Measurements from ENCODE around the gene FRRS1.

FRRS1 gene

GRCh38 chr1:99782920-99783319 lies 16.5 kb upstream of the FRRS1 start:
- TF ChIP-seq CTCF (IDR thresholded peaks at IDR 0.05; ENCODE audit: borderline replicate concordance, extremely low read depth, low read length, poor library complexity, severe bottlenecking) (no peak), EZH2 (IDR thresholded peaks at IDR 0.05; ENCODE audit: borderline replicate concordance, low read depth, low read length, severe bottlenecking) (no peak)
- H3K79me2 ChIP-seq (ENCODE audit: insufficient read depth, low read length) = no peaks in the 10 kb centered on the region
- H3K36me3 ChIP-seq (ENCODE audit: insufficient read depth, low read length) = no peaks in the 10 kb centered on the region
- DNase-seq (no peak), ATAC-seq (ENCODE audit: insufficient read depth, low read depth) (no peak)
- no peak overlapping the region for H3K27ac ChIP-seq (ENCODE audit: low read length)
- H3K27me3 ChIP-seq (ENCODE audit: insufficient read depth, low read length, poor library complexity) = no peaks in the 10 kb centered on the region
- H3K4me3 ChIP-seq (ENCODE audit: low read depth in 1 of 2, low read length in 2 of 2) = no peak overlapping the region
- no peak overlapping the region for H3K9ac ChIP-seq (ENCODE audit: low read depth, low read length)
- H3K4me2 ChIP-seq (ENCODE audit: insufficient read depth, low read length) = no peak overlapping the region
- H3K9me3 ChIP-seq (ENCODE audit: insufficient read depth, low read length, severe bottlenecking) = no peaks in the 10 kb centered on the region
- H4K20me1 ChIP-seq (ENCODE audit: insufficient read depth, low read length) = no peaks in the 10 kb centered on the region
- peaks cover 31% of the 10 kb centered on the region for H3K4me1 ChIP-seq (ENCODE audit: insufficient read depth, low read length)
- no peak overlapping the region for H2AFZ ChIP-seq (ENCODE audit: low read depth, low read length)

- Histone ChIP-seq H3K79me2 (ENCODE audit: insufficient read depth, low read length) (no peaks in the 10 kb centered on the region), H3K4me2 (ENCODE audit: insufficient read depth, low read length) (no peak overlapping the region), H3K27me3 (ENCODE audit: insufficient read depth, low read length, poor library complexity) (no peaks in the 10 kb centered on the region), H3K4me3 (ENCODE audit: low read depth in 1 of 2, low read length in 2 of 2) (no peak overlapping the region), H3K9ac (ENCODE audit: low read depth, low read length) (no peak overlapping the region), H3K9me3 (ENCODE audit: insufficient read depth, low read length, severe bottlenecking) (no peaks in the 10 kb centered on the region), H3K36me3 (ENCODE audit: insufficient read depth, low read length) (no peaks in the 10 kb centered on the region), H2AFZ (ENCODE audit: low read depth, low read length) (no peak overlapping the region), H3K27ac (ENCODE audit: low read length) (no peak overlapping the region), H4K20me1 (ENCODE audit: insufficient read depth, low read length) (no peaks in the 10 kb centered on the region), H3K4me1 (ENCODE audit: insufficient read depth, low read length) (peaks cover 31% of the 10 kb centered on the region)
- TF ChIP-seq EZH2 (IDR thresholded peaks at IDR 0.05; ENCODE audit: borderline replicate concordance, low read depth, low read length, severe bottlenecking) (no peak), CTCF (IDR thresholded peaks at IDR 0.05; ENCODE audit: borderline replicate concordance, extremely low read depth, low read length, poor library complexity, severe bottlenecking) (no peak)
- DNase-seq = no peak
- ATAC-seq (ENCODE audit: insufficient read depth, low read depth) = no peak
Observed at GRCh38 chr1:99782397-99782796, 16.0 kb upstream of the FRRS1 start.

GRCh38 chr1:99781798-99782197 lies 15.4 kb upstream of the FRRS1 start:
- H3K27ac ChIP-seq (ENCODE audit: low read length) = no peak overlapping the region
- no peak for ATAC-seq (ENCODE audit: insufficient read depth, low read depth)
- DNase-seq = no peak
- H3K79me2 ChIP-seq (ENCODE audit: insufficient read depth, low read length) = no peaks in the 10 kb centered on the region
- H4K20me1 ChIP-seq (ENCODE audit: insufficient read depth, low read length) = no peaks in the 10 kb centered on the region
- H3K4me2 ChIP-seq (ENCODE audit: insufficient read depth, low read length) = no peak overlapping the region
- H3K9me3 ChIP-seq (ENCODE audit: insufficient read depth, low read length, severe bottlenecking) = no peaks in the 10 kb centered on the region
- no peak overlapping the region for H2AFZ ChIP-seq (ENCODE audit: low read depth, low read length)
- no peak overlapping the region for H3K9ac ChIP-seq (ENCODE audit: low read depth, low read length)
- no peak for TF ChIP-seq EZH2 (IDR thresholded peaks at IDR 0.05; ENCODE audit: borderline replicate concordance, low read depth, low read length, severe bottlenecking)
- TF ChIP-seq CTCF (IDR thresholded peaks at IDR 0.05; ENCODE audit: borderline replicate concordance, extremely low read depth, low read length, poor library complexity, severe bottlenecking) = no peak
- no peak overlapping the region for H3K4me3 ChIP-seq (ENCODE audit: low read depth in 1 of 2, low read length in 2 of 2)
- no peaks in the 10 kb centered on the region for H3K36me3 ChIP-seq (ENCODE audit: insufficient read depth, low read length)
- H3K27me3 ChIP-seq (ENCODE audit: insufficient read depth, low read length, poor library complexity) = no peaks in the 10 kb centered on the region
- peaks cover 28% of the 10 kb centered on the region for H3K4me1 ChIP-seq (ENCODE audit: insufficient read depth, low read length)

- H3K9me3 ChIP-seq (ENCODE audit: insufficient read depth, low read length, severe bottlenecking) = no peaks in the 10 kb centered on the region
- DNase-seq (no peak), ATAC-seq (ENCODE audit: insufficient read depth, low read depth) (no peak)
- no peak overlapping the region for H3K4me3 ChIP-seq (ENCODE audit: low read depth in 1 of 2, low read length in 2 of 2)
- no peak overlapping the region for H3K4me2 ChIP-seq (ENCODE audit: insufficient read depth, low read length)
- H2AFZ ChIP-seq (ENCODE audit: low read depth, low read length) = no peak overlapping the region
- TF ChIP-seq EZH2 (IDR thresholded peaks at IDR 0.05; ENCODE audit: borderline replicate concordance, low read depth, low read length, severe bottlenecking) = no peak
- H3K36me3 ChIP-seq (ENCODE audit: insufficient read depth, low read length) = no peaks in the 10 kb centered on the region
- H3K9ac ChIP-seq (ENCODE audit: low read depth, low read length) = no peak overlapping the region
- H3K79me2 ChIP-seq (ENCODE audit: insufficient read depth, low read length) = no peaks in the 10 kb centered on the region
- no peaks in the 10 kb centered on the region for H3K27me3 ChIP-seq (ENCODE audit: insufficient read depth, low read length, poor library complexity)
- no peak overlapping the region for H3K27ac ChIP-seq (ENCODE audit: low read length)
- H4K20me1 ChIP-seq (ENCODE audit: insufficient read depth, low read length) = no peaks in the 10 kb centered on the region
- H3K4me1 ChIP-seq (ENCODE audit: insufficient read depth, low read length) = no peaks in the 10 kb centered on the region
Observed at GRCh38 chr1:99777752-99778151, 11.3 kb upstream of the FRRS1 start.

All from DND-41 (cell line).